GM19468 (cell line): ENCODE measurements around the gene CASQ2.

ENCODE experiments used
- ATAC-seq: cut with Tn5 transposase; IDR thresholded peaks from one replicate; pipeline ENCODE4 v1.9.1; 2021; ENCODE audit warnings: mild to moderate bottlenecking, moderate library complexity, moderate number of reproducible peaks; ENCODE audit not compliant: unreplicated experiment; ENCODE audit errors: extremely low read depth

The CASQ2 gene

GRCh38 chr1:115705085-115705951 lies 63.2 kb downstream of the CASQ2 start:
- no peak for ATAC-seq

GRCh38 chr1:115702959-115703358 lies 65.6 kb downstream of the CASQ2 start:
- ATAC-seq = no peak

DNA sequence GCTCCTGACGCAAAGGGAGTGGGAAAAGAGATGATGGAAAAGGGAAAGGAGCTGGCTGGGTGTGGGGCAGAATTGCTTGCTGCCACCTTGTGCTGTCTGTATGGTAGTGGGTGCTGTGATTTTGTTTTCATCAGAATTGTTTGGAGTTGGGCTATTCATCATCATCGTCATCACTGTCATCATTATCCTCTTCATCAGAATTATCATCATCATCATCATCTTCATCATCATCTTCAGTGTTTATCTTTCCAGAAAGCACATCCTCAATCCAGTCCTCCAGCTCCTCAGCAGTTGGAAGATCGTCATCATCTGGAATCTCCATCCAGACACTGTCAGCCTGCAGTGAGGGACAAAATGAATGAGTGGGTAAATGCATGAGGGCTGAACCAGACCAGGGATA lies 67.4 kb downstream of the CASQ2 start:
- ATAC-seq = no peak

DNA sequence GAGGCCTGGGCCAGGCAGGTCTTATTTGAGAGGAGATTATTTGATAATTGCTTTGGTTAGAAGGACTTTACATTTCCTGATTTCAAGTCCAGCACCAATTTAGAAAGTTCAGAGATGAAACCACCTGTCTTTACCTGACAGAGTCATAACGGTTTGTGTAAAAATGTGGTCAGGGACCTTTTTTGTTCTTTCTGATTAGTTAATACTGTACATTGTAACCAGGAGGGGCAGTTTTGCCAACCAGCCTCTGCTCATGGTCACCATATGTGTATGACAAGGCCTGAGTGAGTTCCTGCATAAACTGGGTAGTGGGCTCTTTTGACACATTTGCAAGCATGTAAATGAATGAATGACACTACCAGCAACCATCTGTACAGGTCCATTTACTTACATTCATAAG lies 70.9 kb downstream of the CASQ2 start:
- ATAC-seq = no peak

DNA sequence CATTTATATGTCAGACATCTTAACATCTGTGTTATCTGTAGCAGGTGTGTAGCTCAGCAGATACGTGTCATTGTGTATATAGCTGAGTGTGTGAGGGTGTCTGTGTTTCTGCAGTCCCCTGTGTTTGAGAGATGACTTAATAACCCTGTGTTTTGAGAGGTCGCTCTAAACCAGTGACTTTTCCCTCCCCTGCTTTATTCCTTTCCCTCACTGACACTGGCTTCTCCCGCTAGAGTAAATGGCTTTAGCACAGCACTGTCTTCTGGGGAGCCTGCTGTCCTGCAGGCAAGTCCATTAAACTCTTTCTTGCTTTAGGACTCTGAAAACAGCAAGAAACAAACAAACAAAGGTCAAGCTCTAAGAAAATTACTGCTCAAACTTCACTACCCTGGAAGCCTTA lies 73.7 kb downstream of the CASQ2 start:
- ATAC-seq = no peak

DNA sequence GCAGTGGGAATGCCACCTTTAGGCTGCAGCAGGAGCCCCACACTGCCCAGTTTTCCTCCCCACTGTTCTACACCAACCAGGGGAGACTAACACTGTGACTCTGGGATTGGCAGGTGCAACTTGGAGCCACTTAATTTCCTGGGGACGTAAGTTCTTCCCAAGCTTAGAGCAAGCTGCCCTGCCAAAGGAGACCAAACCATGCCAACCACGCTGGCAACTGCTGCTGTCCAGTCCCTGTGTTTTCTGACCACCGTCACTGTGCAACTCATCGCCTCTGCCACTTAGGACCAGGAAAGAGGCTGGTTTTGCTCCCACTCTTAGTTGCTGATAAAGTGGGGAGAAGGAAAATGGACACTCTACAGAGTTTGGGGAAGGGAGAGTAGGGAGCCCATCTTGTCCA lies 76.3 kb downstream of the CASQ2 start:
- ATAC-seq = no peak

DNA sequence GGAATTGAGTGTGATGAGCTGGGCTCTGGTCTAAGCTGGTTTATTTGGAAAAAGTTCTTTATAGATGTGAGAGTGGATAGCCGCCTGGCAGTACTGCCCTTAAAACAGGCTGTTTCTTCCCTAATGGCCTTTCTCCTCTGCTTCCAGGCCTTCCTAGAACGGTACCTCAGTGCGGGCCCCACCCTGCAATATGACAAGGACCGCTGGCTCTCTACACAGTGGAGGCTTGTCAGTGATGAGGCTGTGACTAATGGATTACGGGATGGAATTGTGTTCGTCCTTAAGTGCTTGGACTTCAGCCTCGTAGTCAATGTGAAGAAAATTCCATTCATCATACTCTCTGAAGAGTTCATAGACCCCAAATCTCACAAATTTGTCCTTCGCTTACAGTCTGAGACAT lies 77.5 kb downstream of the CASQ2 start:
- no peak for ATAC-seq

- no peak for ATAC-seq
Observed at GRCh38 chr1:115687744-115688143, 80.8 kb downstream of the CASQ2 start.

DNA sequence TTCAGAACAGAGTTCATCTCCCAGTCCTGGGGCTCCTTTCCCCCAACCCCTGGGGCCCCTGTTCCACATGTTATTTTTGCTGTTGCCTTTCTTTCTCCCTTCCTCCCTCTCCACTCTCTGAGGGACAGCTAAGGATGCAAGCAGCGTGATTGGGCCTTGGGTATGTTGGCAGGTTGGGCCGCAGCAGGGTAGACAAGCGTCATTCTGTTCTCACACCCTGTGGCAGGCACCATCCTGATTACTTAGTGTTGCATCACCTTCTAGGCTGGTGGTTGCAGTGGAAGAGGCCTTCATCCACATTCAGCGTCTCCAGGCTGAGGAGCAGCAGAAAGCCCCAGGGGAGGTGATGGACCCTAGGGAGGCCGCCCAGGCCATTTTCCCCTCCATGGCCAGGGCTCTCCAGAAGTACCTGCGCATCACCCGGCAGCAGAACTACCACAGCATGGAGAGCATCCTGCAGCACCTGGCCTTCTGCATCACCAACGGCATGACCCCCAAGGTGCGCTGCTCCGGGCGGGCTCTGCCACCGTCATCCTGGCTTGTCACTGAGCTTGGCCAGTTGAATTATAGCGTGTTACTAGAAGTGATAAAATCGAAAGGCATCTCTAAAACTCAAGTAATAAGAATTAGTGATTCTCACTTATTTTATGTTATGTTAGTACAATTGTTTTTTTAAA lies 83.3 kb downstream of the CASQ2 start:
- ATAC-seq = no peak

DNA sequence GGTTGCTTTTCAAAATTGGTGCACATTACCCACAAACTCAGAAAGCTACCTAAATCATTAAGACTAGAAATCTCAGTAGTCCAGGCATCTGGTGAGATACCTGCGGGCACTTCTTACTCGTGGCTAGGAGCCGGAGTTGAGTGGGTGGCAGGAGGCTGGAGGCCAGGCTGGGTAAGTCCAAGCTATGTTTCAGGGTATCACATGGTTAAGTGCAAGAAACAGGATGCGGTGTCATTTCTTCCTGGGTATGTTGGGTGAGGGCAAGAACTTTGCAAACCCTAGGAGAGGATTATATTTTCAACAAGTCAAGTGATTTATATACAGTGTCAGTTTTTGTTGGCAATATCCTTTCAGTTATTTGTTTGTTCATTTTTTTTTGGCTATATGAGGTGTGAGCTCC lies 85.7 kb downstream of the CASQ2 start:
- ATAC-seq = no peak

DNA sequence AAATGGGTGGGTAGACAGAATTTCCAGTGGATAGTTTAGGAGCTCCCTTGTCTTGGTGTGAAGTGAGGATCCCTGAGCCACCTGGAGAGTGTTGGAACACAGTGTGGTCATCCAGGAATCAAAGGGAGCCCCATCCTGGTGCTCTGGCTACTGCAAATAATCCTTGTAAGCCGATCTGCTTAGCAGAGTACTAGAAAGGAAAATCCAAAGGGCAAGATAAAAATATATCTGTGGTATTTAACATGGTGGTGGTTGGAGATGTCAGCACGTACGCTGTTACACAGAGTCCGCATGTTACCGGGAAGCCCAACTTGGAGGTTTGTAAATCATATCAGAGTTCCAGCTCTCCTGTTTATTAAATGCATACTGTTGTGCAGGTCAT lies 87.8 kb downstream of the CASQ2 start:
- no peak for ATAC-seq

- ATAC-seq = no peak
Observed at GRCh38 chr1:115679141-115679611, 89.3 kb downstream of the CASQ2 start.

GRCh38 chr1:115678141-115678540 lies 90.4 kb downstream of the CASQ2 start:
- no peak for ATAC-seq

GRCh38 chr1:115677565-115677964 lies 90.9 kb downstream of the CASQ2 start:
- ATAC-seq = no peak

DNA sequence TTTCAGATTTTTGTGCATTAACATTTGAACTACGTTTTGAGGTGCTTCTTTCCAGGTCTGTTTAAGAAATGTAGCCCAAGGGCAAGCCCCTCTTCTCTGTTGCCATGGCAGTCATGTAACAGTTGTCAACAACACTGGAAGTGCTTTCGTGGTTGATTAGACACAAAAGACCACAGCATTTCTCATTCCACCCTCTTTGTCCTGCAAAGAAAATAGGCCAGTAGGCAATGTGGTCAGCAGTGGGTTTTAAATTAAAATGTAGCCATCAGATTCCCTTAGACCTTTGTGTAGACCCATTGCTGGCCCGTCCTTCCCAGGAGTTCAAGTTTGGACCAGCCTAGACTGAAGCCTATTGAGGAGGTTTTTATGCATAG lies 91.3 kb downstream of the CASQ2 start:
- ATAC-seq = no peak

DNA sequence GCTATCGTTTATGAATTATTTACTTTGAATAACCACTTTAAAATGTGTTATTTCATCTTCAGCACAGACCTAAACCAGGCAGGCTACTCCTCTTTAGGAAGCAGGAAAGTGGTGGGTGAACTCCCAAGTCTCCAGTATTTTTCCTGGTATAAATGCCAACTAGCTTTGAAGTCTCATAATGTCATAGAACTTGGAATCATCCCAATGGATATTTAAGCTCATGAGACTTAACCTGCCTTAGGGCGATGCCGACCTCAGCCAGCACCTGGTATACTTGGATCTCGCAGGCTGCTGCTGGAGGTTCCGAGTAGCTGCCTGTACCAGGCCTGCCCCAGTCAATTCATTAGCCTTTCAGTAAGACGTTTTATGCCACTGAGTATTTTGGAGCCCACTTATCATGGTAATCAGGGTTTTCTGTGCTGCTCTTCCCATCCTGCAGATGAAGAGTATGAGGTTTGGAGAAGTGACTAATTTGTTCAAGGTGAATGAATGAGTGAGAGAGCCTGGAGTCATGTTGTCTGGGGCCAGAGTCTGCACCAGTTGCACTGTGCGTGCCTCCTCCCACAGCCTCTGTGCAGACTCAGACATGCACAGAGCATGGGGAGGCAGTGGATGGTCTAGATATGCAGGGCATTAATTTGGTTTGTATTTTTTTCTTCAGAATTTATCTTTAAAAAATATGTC lies 91.9 kb downstream of the CASQ2 start:
- ATAC-seq = no peak

DNA sequence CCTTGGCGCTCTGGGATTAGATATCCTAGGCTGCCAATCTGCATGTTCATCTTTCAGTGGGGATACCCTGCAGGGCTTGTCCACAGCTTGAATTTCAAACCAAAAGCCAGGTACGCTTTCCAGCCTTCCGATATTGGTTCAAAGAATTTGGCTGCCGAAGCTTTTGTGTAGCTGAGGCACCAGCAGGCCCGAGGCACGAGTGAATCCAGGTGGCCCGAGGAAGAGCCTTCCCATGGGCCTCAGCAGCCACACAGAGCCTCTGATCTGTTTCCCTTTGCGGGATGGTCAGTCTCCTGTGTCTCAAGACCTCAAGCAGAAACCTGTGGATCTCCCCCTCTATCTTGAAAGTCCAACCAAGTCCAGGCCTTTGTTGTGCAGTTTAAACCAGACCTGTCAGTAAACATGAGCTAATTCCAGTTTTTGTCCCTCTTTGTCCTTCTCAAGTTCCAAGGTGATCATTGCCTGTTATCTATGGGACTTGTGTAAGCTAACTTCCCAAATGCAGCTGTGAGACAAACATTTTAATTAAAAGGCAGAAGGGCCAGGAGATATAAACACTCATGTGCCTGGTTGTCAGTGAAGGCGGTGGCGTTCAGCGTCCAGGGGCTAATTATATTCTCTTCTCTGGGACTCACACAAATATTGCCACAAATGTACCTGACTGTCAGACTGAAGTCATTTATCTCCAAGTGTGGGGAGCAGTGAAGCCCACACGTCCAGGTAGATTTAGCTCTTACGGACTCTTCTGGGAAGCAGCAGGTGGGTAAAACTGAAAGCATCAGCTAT lies 96.1 kb downstream of the CASQ2 start:
- no peak for ATAC-seq

GRCh38 chr1:115671176-115671934 lies 97.2 kb downstream of the CASQ2 start:
- ATAC-seq = no peak

GRCh38 chr1:115670476-115671175 lies 97.9 kb downstream of the CASQ2 start:
- ATAC-seq = no peak
